NCI-H187 (cell line): ENCODE results near the gene ANKMY2.

ENCODE experiments used
- DNase-seq, 2 experiments: peaks; one replicate each; lab custom pipeline; 2025; lab: John Stamatoyannopoulos, UW

Gene ANKMY2

GRCh38 chr7:16579216-16579615, 66.3 kb downstream of the ANKMY2 start:
- peak; percentile 40 to 49 for DNase-seq

- DNase-seq: no peak
These were observed 73.6 kb downstream of the ANKMY2 start for GRCh38 chr7:16571941-16572340.

- DNase-seq: no peak
These were observed 80.6 kb downstream of the ANKMY2 start for GRCh38 chr7:16564909-16565426.

GRCh38 chr7:16564023-16564380, 81.6 kb downstream of the ANKMY2 start:
- no peak for DNase-seq

GRCh38 chr7:16563281-16564022, 82.1 kb downstream of the ANKMY2 start:
- DNase-seq: no peak

- no peak for DNase-seq
These were observed 82.9 kb downstream of the ANKMY2 start for GRCh38 chr7:16562456-16563220.

- DNase-seq: no peak
These were observed 83.6 kb downstream of the ANKMY2 start for GRCh38 chr7:16561943-16562342.

GRCh38 chr7:16559497-16560179, 85.9 kb downstream of the ANKMY2 start:
- no peak for DNase-seq

GRCh38 chr7:16558761-16559302, 86.7 kb downstream of the ANKMY2 start:
- no peak for DNase-seq

GRCh38 chr7:16556359-16556758, 89.2 kb downstream of the ANKMY2 start:
- DNase-seq: no peak

GRCh38 chr7:16554518-16555236, 90.9 kb downstream of the ANKMY2 start:
- DNase-seq: no peak

- DNase-seq: no peak
These were observed 94.9 kb downstream of the ANKMY2 start for GRCh38 chr7:16550671-16551070.
